NCI-H2196 treated with DMSO at 0.1 percent for 48 hours (cell line): ENCODE results near the gene ATP6AP1.
A peak's percentile ranks its signal among the peaks of the same experiment; 100 is the strongest.

Source experiments
- DNase-seq: peaks from one replicate; lab custom pipeline; 2025; ENCODE audit not compliant: unreplicated experiment; lab: John Stamatoyannopoulos, UW

ATP6AP1 gene

GRCh38 chrX:154426916-154427770 lies 1.3 kb upstream of the ATP6AP1 start:
- no peak for DNase-seq

DNA sequence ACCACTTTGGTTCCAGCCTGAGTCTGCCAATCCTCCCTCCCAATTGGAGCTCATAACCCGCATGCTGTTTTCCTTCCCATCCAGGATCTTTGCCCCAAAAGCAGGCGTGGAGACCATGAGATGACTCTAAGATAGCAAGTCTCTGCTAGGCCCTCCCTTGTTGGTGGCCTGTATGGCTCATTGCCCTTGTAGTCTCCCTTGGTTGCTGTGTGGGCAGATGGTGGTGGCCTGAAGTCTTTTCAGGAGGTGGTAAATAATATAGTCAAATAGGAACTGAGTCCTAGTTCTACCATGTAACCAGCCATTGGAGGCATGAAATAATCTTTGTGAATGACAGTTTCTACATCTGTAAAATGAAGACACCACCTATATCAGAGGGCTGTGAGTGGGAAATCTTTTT lies 1.2 kb downstream of the ATP6AP1 start:
- DNase-seq: no peak

DNA sequence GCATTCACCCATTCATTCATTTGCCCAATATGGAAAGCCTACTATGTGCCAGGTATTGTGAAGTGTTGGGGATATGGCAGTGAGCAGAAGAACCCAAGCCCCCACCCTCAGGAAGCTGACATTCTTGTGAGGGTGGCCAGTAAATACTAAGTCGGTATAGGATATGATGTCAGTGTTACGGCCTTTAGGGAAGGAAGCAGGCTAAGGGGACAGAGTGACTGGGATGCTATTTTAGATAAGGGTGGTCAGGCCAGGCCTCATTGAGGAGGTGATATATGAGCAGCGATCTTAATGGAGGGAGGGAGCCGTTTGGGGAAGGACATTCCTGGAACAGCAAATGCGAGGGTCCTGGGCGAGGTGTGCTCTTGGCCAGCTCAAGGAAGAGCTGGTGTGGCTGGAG lies 2.0 kb downstream of the ATP6AP1 start:
- no peak for DNase-seq

DNA sequence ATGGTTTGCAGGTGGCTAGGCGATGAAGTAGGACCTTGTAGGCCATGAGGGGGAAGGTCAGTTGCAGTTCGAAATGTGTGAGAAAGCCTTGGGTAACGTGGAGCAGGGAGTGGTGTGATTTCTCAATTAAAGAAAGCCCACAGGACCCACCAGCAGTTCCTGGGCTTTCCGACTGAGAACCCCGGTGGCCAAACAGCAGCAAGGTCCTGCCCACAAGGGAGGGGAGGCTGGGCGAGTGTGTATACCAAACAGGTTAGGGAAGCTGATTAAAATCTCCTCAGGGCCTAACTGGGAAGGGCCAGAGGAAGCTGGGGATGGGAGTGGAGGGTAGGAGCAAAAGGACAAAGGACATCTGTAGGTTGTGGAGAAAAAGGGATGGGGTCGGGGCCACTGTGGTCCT lies 2.4 kb downstream of the ATP6AP1 start:
- no peak for DNase-seq

- no peak for DNase-seq
Measured at GRCh38 chrX:154431341-154431740, 2.9 kb downstream of the ATP6AP1 start.

DNA sequence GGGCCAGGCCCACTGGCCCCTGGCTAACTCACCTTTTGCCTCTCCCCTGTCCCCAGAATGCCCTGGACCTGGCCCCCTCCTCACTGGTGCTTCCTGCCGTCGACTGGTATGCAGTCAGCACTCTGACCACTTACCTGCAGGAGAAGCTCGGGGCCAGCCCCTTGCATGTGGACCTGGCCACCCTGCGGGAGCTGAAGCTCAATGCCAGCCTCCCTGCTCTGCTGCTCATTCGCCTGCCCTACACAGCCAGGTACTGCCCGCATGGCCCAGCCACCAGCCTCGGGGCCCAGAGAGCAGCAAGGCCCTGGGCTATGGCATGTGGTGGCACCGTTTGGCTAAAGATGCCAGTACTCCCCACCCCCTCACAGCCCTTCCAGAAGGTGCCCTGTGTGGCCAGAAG lies 3.7 kb downstream of the ATP6AP1 start:
- no peak for DNase-seq

DNA sequence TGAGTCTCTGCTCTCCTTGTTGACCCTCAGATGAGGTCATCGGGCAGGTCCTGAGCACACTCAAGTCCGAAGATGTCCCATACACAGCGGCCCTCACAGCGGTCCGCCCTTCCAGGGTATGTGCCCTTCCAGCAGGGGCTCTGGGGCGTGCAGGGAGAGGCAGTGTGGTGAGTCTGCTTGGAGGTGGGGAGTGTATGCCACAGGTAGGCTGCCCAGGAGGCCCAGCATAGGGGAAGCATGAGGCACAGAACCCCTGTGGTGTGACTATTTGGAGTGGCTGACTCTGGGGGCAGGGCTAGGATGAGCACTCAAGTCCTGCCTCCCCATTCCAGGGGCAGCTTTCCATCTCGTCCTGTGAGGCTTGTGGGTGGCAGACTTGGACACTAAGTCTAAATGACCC lies 5.1 kb downstream of the ATP6AP1 start:
- DNase-seq: no peak

DNA sequence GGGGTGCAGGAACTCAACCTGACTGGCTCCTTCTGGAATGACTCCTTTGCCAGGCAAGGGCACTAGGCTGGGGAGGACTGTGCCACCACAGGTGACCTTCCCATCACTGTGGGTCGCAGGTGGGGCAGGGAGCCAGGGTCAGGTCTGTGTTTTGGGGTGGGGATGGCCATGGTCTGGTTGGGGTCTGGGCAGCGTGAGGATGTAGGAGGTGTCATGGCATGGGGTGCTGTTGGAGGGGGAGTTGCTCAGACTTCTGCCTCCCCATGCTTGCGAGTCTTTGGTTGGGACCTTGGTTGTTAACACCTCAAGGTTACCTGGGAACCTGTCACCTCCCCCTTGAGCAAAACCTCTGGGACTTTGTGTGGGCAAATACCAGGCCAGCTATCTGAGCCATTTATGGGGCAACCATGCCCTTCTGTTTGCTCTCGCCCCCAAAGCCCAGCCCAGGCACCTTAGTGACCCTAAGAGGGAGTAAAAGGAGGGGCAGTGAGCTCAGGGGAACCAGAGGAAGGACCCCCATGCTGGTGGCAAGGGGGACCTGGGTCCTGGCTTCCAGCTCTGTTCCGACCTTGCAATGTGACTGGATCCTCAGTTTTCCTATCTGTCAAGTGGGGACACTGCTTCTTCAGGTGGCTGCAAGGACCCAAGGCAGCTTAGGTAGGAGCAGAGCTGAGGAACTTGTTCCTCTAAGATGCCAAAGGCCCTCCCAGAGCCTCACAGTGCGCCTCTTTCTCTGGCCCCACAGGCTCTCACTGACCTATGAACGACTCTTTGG lies 6.1 kb downstream of the ATP6AP1 start:
- no peak for DNase-seq

DNA sequence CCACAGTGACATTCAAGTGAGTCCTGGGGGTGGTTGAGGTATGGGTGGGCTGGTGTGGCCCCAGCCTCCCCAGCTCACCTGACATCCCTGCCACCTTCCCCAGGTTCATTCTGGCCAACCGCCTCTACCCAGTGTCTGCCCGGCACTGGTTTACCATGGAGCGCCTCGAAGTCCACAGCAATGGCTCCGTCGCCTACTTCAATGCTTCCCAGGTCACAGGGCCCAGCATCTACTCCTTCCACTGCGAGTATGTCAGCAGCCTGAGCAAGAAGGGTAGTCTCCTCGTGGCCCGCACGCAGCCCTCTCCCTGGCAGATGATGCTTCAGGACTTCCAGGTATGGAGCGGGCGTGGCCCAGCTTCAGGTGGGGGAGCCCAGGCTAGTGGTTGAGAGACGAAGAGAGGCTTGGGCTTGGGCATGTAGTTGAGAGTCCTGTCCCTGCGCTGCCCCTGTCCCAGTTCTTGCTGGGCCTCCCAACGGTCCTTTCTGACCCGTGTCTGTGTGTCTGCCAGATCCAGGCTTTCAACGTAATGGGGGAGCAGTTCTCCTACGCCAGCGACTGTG lies 6.8 kb downstream of the ATP6AP1 start:
- no peak for DNase-seq

DNA sequence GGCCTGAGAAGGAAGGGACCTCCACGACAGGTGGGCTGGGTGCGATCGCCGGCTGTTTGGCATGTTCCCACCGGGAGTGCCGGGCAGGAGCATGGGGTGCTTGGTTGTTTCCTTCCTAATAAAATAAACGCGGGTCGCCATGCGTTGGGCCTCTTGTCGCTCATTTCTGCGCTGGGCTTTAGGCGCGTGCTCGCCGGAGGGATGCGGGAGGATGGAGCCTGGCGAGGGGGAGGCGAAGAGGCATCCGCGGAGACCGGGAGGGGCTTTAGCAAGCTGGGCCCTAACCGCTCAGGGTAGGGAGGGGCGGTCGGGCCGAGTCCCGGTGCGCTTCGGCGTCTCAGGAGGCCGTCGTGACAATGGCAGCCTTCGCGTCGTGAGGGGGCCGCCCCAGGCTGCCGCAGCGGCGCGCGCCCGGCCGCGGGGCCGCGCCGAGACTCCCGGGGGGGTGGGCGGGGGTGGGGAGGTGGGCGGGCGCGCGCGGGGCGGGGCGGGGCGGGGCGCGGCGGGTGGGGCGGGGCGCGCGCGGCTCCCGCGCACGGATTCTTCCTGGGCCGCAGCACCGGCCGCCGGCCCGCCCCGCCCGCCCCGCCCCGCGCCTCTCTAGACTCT lies 8.0 kb downstream of the ATP6AP1 start:
- DNase-seq: no peak

DNA sequence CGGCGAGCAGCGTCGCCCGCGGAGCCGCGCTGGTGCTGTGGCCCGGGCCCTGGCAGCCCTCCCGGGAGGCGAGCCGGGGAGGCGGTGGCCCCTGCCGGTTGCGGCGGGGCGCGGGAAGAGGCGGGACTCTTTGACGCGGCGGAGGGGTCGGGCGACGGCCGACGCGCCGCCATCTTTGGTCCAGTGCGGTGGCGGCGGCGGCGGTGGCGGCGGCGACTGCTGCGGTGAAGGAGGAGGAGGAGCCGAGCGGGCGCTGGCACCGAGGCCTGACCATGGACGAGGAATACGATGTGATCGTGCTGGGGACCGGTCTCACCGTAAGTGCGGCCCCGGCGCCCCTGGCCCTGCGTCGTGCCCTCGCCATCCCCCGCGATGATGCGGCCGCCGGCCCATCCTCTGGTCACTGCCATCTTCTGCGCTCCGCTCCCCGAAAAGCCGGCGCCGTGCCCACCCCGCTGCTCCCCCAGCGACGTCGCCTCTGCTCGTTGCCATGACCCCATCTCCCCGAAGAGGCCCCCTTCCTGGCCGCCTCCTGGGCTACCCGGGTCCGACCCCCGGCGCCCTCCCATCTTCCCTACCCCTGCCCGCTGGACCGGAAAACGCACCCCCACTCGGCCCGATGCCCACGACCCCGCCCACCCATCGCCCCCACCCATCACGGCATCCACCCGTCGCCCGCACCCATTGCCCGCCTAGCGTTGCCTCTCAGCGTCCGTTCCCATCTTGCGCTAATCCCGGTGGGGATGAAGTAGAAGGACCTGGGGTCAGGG lies 8.7 kb downstream of the ATP6AP1 start, which contains the start of gene GDI1:
Gene GDI1 (plus strand): TSS at position 172 of the 770 bp plus-strand sequence. CDS start 101 bp downstream, at position 273.
- DNase-seq: peak; percentile 7

DNA sequence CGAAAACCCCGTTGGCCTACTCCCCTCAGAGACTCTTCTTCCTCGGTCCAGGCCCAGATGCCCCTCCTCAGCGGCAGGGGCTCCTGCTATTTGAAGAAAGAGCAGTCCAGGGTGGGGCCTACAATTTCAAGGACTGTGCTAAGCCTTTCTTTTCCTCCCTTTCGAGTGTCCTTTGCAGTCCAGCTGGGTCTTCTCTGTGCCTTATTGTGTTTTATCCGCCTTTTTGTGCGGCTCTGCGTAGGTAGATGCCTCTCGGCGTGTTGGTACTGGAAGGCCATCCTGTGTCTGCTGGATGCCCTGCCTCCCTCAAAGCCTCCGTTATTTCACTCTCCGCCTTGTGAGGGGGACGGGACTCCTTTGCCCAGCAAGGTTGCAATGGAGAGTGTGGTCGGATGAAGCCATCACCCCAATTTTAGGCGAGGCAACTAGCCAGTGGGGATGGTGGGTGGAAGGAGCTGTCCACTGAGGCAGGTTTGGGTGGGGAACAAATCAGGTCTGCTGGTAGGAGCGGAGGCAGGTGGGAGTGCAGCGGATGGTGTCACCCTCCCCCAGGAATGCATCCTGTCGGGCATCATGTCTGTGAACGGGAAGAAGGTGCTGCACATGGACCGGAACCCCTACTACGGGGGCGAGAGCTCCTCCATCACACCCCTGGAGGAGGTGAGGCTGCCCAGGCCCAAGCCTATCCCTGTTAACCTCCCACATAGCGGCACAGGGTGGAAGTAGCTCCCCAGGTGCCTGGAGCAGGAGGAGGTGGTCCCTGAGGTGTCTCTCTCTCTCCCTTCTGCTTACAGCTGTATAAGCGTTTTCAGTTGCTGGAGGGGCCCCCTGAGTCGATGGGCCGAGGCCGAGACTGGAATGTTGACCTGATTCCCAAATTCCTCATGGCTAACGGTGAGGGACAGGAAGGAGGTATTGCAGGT lies 9.8 kb downstream of the ATP6AP1 start:
- no peak for DNase-seq

DNA sequence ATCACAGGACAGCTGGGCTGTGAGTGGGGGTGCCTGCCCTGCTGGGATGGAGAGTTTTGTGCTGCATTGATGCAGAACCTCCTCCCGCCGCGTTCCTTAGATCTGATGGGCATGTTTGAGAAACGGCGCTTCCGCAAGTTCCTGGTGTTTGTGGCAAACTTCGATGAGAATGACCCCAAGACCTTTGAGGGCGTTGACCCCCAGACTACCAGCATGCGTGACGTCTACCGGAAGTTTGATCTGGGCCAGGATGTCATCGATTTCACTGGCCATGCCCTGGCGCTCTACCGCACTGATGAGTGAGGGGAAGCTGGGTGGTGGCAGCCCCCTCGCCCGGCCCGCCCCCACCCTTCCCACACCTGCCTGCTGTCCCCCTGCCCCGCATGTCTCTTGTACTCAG lies 11.4 kb downstream of the ATP6AP1 start:
- no peak for DNase-seq

- no peak for DNase-seq
Measured at GRCh38 chrX:154440623-154441357, 12.3 kb downstream of the ATP6AP1 start.

- DNase-seq: no peak
Measured at GRCh38 chrX:154441564-154441963, 13.1 kb downstream of the ATP6AP1 start.

DNA sequence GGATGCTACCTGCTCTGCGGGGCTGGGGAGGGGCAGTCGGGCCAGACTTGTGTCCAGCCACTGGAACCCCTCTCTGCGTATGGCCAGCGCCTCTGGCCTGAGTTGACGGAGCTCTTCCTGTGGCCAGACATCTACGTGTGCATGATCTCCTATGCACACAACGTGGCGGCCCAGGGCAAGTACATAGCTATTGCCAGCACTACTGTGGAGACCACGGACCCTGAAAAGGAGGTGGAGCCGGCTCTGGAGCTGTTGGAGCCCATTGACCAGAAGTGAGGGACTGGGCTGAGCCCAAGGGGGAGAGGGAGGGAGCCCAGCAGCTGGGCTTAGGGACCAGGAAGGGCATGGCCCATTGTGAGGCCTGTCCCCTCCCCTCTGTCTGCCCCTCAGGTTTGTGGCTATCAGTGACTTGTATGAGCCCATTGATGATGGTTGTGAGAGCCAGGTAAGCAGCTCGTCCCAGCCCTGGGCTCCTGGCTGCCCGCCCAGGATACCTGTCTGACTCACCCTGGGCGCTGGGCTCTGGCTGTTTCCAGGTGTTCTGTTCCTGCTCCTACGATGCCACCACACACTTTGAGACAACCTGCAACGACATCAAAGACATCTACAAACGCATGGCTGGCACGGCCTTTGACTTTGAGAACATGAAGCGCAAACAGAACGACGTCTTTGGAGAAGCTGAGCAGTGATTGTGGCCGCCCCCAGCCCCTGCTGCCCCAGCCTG lies 13.7 kb downstream of the ATP6AP1 start:
- no peak for DNase-seq

DNA sequence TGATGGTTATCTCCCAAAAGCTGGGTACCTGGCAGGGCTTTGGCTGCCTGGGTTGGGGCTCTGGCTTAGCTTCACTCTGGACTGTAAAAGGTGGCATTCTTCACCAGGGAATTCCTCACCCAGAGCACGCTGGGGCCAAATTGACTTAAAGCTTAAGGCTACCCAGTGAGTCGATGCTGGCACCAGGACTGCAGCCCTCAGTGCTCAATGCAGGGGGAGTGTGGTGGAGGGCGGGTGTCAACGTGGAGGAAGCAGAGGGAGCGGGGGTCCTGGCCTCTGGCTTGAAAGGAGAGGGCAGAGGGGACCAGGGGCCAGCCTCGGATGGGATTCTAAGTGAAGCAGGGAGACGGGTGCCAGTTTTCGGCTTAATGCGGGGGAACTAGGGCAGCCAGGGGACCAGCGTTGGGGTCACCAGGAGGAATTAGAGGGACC lies 15.0 kb downstream of the ATP6AP1 start:
- no peak for DNase-seq
